SK-N-SH (cell line): Measurements from ENCODE around the gene SPRYD4. TPM values are rescaled to one million over a fixed set of nuclear protein-coding genes. Genes with fewer than 3 reads are reported as not detected.
A peak's percentile ranks its signal among the peaks of the same experiment; 100 is the strongest.

Experiments
- CTCF ChIA-PET: fragments of 300-600, 350-600 bp; formaldehyde crosslinking; extraction: SDS; loops from one replicate; lab custom pipeline; 2021; lab: Yijun Ruan, JAX
- POLR2A ChIA-PET: fragments of 350-600 bp; sonication (Branson Sonifier 250); formaldehyde crosslinking; extraction: SDS; loops from one replicate; lab custom pipeline; 2020; ENCODE audit warnings: antibody characterized with exemption, inconsistent platforms; lab: Yijun Ruan, JAX
- DNase-seq: peaks from one replicate; pipeline ENCODE4 v3.0.0; 2012
- H2AFZ ChIP-seq: fragments of 200-600 bp; sonication (generic); 2 replicates; pipeline ENCODE4 v1.8.1; 2016; ENCODE audit warnings: antibody characterized with exemption, mild to moderate bottlenecking, low read depth
- H3F3A ChIP-seq: fragments of 200-600 bp; sonication (generic); replicated peaks from 2 replicates; pipeline ENCODE3; 2016; ENCODE audit warnings: antibody characterized with exemption, mild to moderate bottlenecking; ENCODE audit not compliant: insufficient read depth
- H3K27ac ChIP-seq, 2 experiments: fragments of 200-500 bp in 1 of 2; fragments of 200-600 bp in 1 of 2; sonication (Bioruptor generic) in 1 of 2; sonication (generic), shearing (Covaris generic) in 1 of 2; 2 replicates each; pipeline versions ENCODE4 v1.5.1 to v1.6.1; 2014 to 2016; ENCODE audit warnings: low read depth in 2 of 2, inconsistent platforms in 1 of 2, low read length in 1 of 2, mild to moderate bottlenecking in 1 of 2, mixed read lengths in 1 of 2
- H3K27me3 ChIP-seq: fragments of 200-600 bp; sonication (generic), shearing (Covaris generic); 2 replicates; pipeline ENCODE4 v1.6.1; 2016; ENCODE audit warnings: mixed run types; ENCODE audit not compliant: insufficient read depth
- H3K36me3 ChIP-seq, 2 experiments: fragments of 200-500 bp in 1 of 2; fragments of 200-600 bp in 1 of 2; sonication (Bioruptor generic) in 1 of 2; sonication (generic) in 1 of 2; replicated peaks in 1 of 2; 2 replicates each; pipeline versions ENCODE3 to v1.5.1; 2014 to 2016; ENCODE audit warnings: low read length in 1 of 2, mild to moderate bottlenecking in 1 of 2; ENCODE audit not compliant: insufficient read depth in 2 of 2, control insufficient read depth in 1 of 2
- H3K4me1 ChIP-seq, 2 experiments: fragments of 200-500 bp in 1 of 2; fragments of 200-600 bp in 1 of 2; sonication (Bioruptor generic) in 1 of 2; sonication (generic), shearing (Covaris generic) in 1 of 2; 2 replicates each; pipeline versions ENCODE4 v1.5.1 to v1.6.1; 2014 to 2016; ENCODE audit warnings: low read depth in 1 of 2, low read length in 1 of 2, mixed run types in 1 of 2; ENCODE audit not compliant: insufficient read depth in 2 of 2, control insufficient read depth in 1 of 2
- H3K4me2 ChIP-seq: fragments of 200-600 bp; sonication (generic), shearing (Covaris generic); 2 replicates; pipeline ENCODE4 v1.6.1; 2017; ENCODE audit warnings: mixed run types
- H3K4me3 ChIP-seq, 2 experiments: fragments of 200-500 bp in 1 of 2; fragments of 200-600 bp in 1 of 2; sonication (Bioruptor generic) in 1 of 2; sonication (generic), shearing (Covaris generic) in 1 of 2; 2 replicates each; pipeline versions ENCODE4 v1.5.1 to v1.8.1; 2014 to 2016; ENCODE audit warnings: low read depth in 2 of 2, inconsistent platforms in 1 of 2, low read length in 1 of 2, mild to moderate bottlenecking in 1 of 2, mixed read lengths in 1 of 2, moderate library complexity in 1 of 2
- H3K79me2 ChIP-seq: fragments of 200-600 bp; sonication (generic); 2 replicates; pipeline ENCODE4 v1.8.1; 2017; ENCODE audit warnings: mild to moderate bottlenecking; ENCODE audit not compliant: insufficient read depth
- H3K9ac ChIP-seq: fragments of 200-600 bp; sonication (generic); 2 replicates; pipeline ENCODE4 v1.6.1; 2017; ENCODE audit warnings: mixed run types
- H3K9me2 ChIP-seq: fragments of 200-600 bp; sonication (generic); 2 replicates; pipeline ENCODE4 v1.6.1; 2017; ENCODE audit warnings: mixed run types
- H3K9me3 ChIP-seq: fragments of 200-600 bp; sonication (generic); 2 replicates; pipeline ENCODE4 v1.6.1; 2017; ENCODE audit warnings: mixed run types, mild to moderate bottlenecking, moderate library complexity
- H4K20me1 ChIP-seq: fragments of 200-600 bp; sonication (generic); 2 replicates; pipeline ENCODE4 v1.6.1; 2017; ENCODE audit warnings: mild to moderate bottlenecking, mixed run types; ENCODE audit not compliant: insufficient read depth
- ELF1 ChIP-seq: IDR thresholded peaks from 2 replicates; pipeline ENCODE4 v1.4.0; 2012
- EP300 ChIP-seq, 2 experiments: IDR thresholded peaks; 2 replicates each; pipeline versions ENCODE4 v1.4.0 to v1.6.1; 2012; ENCODE audit warnings: borderline replicate concordance in 1 of 2, low read depth in 1 of 2, low read length in 1 of 2
- EZH2phosphoT487 ChIP-seq: fragments of 200-600 bp; sonication (generic); IDR thresholded peaks from 2 replicates; pipeline ENCODE4 v1.6.1; 2017; ENCODE audit warnings: low read depth, mixed run types, mild to moderate bottlenecking, antibody characterized with exemption, moderate library complexity, borderline replicate concordance
- FOSL2 ChIP-seq: IDR thresholded peaks from 2 replicates; pipeline ENCODE4 v1.4.0; 2012; ENCODE audit warnings: low read depth, mild to moderate bottlenecking, moderate library complexity, borderline replicate concordance
- FOXJ3 ChIP-seq: sonication (generic); formaldehyde crosslinking; IDR thresholded peaks from 2 replicates; pipeline ENCODE4 v1.5.1; 2020; ENCODE audit warnings: mild to moderate bottlenecking, missing genetic modification reagents
- FOXM1 ChIP-seq: IDR thresholded peaks from 2 replicates; pipeline ENCODE4 v1.4.0; 2012; ENCODE audit warnings: low read depth, mild to moderate bottlenecking
- GABPA ChIP-seq: IDR thresholded peaks from 2 replicates; pipeline ENCODE4 v1.4.0; 2012; ENCODE audit warnings: low read depth, mild to moderate bottlenecking
- IRF3 ChIP-seq: fragments of 150-350 bp; IDR thresholded peaks from 2 replicates; pipeline ENCODE4 v1.6.1; 2016; ENCODE audit warnings: mild to moderate bottlenecking, low read depth, low read length
- MEF2A ChIP-seq: IDR thresholded peaks from 2 replicates; pipeline ENCODE4 v1.4.0; 2012; ENCODE audit warnings: low read depth, borderline replicate concordance
- NRF1 ChIP-seq: IDR thresholded peaks from 2 replicates; pipeline ENCODE4 v1.6.1; 2012; ENCODE audit warnings: low read depth, mild to moderate bottlenecking, low read length
- PBX3 ChIP-seq: IDR thresholded peaks from 2 replicates; pipeline ENCODE4; 2012
- REST ChIP-seq: IDR thresholded peaks from 2 replicates; pipeline ENCODE4 v1.6.1; 2012; ENCODE audit warnings: mild to moderate bottlenecking, low read depth, low read length, moderate library complexity
- RXRA ChIP-seq: IDR thresholded peaks from 2 replicates; pipeline ENCODE4 v1.4.0; 2012; ENCODE audit warnings: low read depth, mild to moderate bottlenecking, borderline replicate concordance
- SMC3 ChIP-seq: IDR thresholded peaks from 2 replicates; pipeline ENCODE4 v1.6.1; 2012; ENCODE audit warnings: low read depth, low read length, improper control_type of control experiment
- TEAD4 ChIP-seq: IDR thresholded peaks from 2 replicates; pipeline ENCODE4 v1.4.0; 2012; ENCODE audit warnings: mild to moderate bottlenecking, borderline replicate concordance; ENCODE audit not compliant: insufficient read depth
- USF1 ChIP-seq: IDR thresholded peaks from 2 replicates; pipeline ENCODE4 v1.4.0; 2012; ENCODE audit warnings: low read depth, borderline replicate concordance
- USF2 ChIP-seq: fragments of 150-350 bp; IDR thresholded peaks from 2 replicates; pipeline ENCODE4 v1.6.1; 2017; ENCODE audit warnings: antibody characterized with exemption, low read length, low read depth, borderline replicate concordance
- WGBS: methylation state at CpG from one replicate; pipeline ENCODE4 v1.1.6; 2017; ENCODE audit warnings: low lambda C conversion rate; 5-methylcytosine and 5-hydroxymethylcytosine counted together
- polyA plus RNA-seq, 3 experiments: library from polyadenylated mRNA; depleted of rRNA; stranded (reverse); fragments of >200 nt; gene quantifications; 2 replicates each; pipeline ENCODE4 v1.2.3, GENCODE V29; 2012

Gene SPRYD4
- polyA plus RNA-seq, 1 of the 3 experiments (the other 2 are of a cell fraction) = 2.6 TPM

GRCh38 chr12:56520048-56520447 lies 51.7 kb downstream of the SPRYD4 start:
- ChIA-PET CTCF (interaction anchor here (1.2 to 3.5 kb wide), 4 partner anchors 9 to 115 kb away, joined by 3 to 18 read pairs (median 6); no protein-coding TSS in a partner anchor), POLR2A (no interaction called here)
- TF ChIP-seq NRF1 = no peak
- no peak for TF ChIP-seq ELF1
- TF ChIP-seq REST = no peak
- no peak for TF ChIP-seq USF2
- TF ChIP-seq FOXJ3 (CRISPR knock-in tag) = no peak
- no peak for TF ChIP-seq MEF2A
- TF ChIP-seq FOSL2 = no peak
- TF ChIP-seq IRF3 = no peak
- no peak for TF ChIP-seq SMC3
- no peak for TF ChIP-seq PBX3
- TF ChIP-seq EZH2phosphoT487 = no peak
- no peak for TF ChIP-seq EP300 (IDR thresholded peaks at IDR 0.05; ENCODE audit: borderline replicate concordance in 1 of 2, low read depth in 1 of 2, low read length in 1 of 2)
- TF ChIP-seq TEAD4 = no peak
- TF ChIP-seq USF1 = no peak
- no peak for TF ChIP-seq FOXM1
- no peak for TF ChIP-seq RXRA
- no peak for TF ChIP-seq GABPA
- Histone ChIP-seq H4K20me1 (no peaks in the 10 kb centered on the region), H3K36me3 (no peaks in the 10 kb centered on the region), H3K4me3 (no peak overlapping the region), H3K4me1 (no peaks in the 10 kb centered on the region; a peak in 1 of 4 replicates), H3K27me3 (no peaks in the 10 kb centered on the region), H3K4me2 (no peak overlapping the region), H3K79me2 (peaks cover 32% of the 10 kb centered on the region), H3F3A (peaks cover 33% of the 10 kb centered on the region), H3K9ac (no peak overlapping the region), H3K9me2 (no peaks in the 10 kb centered on the region), H3K9me3 (no peaks in the 10 kb centered on the region), H3K27ac (peak overlapping the region in 1 of 2 experiments; percentile 93; a peak in 1 of 4 replicates), H2AFZ (peak overlapping the region; percentile 74)
- 94% methylated on average over 3 of the region's 3 CpGs for WGBS
- DNase-seq = no peak
